GM18909 (cell line): ENCODE results near the gene SNRNP70.
"Not testable (repeated sequence)": the region's sequence is repeated elsewhere in the genome, so short reads cannot be mapped to it uniquely, and the experiment has no call there.

Source experiments
- ATAC-seq: cut with Tn5 transposase; IDR thresholded peaks from one replicate; pipeline ENCODE4 v1.9.1; 2021; ENCODE audit warnings: mild to moderate bottlenecking; ENCODE audit not compliant: unreplicated experiment, poor library complexity

The SNRNP70 gene, protein sequence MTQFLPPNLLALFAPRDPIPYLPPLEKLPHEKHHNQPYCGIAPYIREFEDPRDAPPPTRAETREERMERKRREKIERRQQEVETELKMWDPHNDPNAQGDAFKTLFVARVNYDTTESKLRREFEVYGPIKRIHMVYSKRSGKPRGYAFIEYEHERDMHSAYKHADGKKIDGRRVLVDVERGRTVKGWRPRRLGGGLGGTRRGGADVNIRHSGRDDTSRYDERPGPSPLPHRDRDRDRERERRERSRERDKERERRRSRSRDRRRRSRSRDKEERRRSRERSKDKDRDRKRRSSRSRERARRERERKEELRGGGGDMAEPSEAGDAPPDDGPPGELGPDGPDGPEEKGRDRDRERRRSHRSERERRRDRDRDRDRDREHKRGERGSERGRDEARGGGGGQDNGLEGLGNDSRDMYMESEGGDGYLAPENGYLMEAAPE

DNA sequence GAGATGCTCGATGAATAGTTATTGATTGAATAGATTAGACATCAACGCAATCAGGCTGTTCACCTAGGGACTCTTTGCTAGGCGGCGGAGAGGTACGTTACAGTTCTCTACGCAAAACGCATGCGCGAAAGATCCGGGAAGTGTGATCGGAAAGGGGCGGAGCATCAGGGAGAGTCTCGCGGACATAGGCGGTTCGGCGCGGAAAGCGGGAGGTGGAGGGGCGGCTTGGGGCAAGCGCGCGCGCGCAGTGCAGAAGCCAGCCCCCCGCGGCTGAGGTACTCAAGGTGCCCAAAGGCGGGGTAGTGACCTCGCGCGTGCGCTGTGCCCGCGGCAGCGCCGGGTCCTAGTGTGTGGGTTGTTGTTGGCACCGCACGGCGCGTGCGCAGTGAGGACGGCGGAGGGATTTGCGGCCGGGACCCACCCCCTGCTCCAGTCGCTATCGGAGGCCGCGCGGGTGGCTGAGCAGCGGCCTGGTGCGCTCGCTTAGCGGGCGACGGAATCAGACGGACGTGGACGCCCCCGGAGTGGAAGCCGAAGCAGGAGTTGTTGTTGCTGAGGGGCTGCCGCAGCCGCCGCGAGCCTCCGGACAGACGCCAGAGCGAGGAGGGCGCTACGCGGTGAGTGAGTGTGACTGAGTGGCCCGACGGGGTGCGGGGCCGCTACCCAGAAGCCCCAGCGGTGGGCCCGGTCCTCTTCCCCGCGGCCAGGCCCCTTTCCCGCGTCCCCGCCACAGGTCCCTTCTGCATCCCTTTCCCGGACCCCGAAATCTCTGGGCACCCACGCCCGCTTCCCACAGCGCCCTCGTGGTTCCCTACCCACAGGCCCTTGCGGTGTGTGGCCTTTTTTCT lies at the start of gene SNRNP70:
Gene SNRNP70 (plus strand): TSS at position 432 of the 848 bp plus-strand sequence. CDS start 964 bp downstream, outside the sequence.
- ATAC-seq, result peak; percentile 93

GRCh38 chr19:49036815-49037214 lies 48.4 kb upstream of the SNRNP70 start, which contains the start of gene CGB1:
TSS of gene CGB1 (minus strand) at chr19:49036895. CDS start at chr19:49036711, 184 bp downstream.
- ATAC-seq, result not testable (repeated sequence)

DNA sequence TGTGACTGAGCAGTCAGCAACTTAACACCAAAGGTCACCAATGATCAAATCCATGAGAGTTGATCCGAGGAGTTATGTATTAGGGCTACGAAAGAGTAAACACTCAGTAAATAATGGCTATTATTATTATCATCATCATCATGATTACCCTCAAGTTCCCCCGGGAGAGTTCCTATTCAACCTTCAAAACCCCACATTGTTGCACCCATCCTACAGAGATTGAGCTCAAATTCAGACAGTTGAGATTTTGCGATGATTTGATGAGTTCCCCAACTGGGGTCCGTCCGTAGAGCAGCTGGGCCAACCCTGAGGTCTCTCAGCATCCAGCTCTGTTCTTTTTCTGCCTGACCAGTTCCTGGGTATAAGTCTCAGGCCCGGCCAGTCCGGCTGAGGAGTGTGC lies 47.1 kb upstream of the SNRNP70 start:
- ATAC-seq, result not testable (repeated sequence)

DNA sequence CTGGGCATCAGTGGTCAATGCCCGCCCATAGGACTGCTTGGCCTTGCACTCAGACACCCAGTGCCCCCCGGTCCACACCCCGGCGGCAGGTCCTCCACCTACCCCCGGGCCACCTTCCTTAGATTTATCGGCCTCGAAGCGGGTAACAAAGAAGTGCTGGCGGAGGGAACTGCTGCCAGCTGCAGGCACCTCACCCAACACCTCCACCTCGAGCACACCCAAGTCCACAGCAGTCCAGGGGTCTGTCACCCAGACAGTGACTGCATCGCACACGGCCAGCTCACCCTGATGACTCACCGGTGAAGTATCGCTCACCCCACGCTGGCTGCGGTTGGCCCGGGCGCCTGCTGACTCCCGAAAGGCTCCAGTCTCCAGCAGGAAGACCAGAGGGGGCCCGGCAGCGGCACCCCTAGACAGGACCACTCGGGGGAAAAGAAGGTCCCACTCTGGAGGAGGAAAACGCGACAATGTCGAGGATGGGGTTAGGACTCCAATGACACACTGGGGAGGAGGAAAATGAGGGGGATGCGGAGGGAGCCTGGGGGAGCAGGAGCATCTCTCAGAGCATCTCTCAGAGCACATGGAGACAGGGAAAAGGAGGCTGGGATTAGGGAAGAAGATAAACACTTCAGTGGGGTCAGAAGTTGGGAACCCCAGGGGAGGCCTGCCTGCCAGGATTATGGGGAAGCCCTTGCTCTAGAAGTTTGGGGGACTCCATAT lies 46.5 kb upstream of the SNRNP70 start:
- ATAC-seq, result not testable (repeated sequence)

DNA sequence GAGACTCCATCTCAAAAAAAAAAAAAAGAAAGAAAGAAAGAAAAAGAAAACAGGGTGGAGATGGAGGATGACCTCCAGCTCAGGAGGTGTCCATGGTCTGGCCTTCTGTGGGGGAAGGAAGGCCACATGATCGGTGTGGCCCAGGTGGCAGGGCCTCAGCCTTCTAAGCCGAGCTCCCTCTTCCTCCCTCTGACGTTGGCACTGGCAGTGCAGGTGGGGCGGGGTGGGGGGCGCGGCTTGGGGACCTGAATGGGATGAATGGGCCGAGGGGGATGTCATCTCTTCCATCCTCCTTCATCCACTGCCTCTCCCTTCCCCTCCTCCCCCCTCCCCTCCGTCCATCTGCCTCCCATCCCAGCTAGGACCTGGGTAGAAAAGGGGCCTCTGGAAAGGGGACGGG lies 45.5 kb upstream of the SNRNP70 start:
- not testable (repeated sequence) for ATAC-seq

DNA sequence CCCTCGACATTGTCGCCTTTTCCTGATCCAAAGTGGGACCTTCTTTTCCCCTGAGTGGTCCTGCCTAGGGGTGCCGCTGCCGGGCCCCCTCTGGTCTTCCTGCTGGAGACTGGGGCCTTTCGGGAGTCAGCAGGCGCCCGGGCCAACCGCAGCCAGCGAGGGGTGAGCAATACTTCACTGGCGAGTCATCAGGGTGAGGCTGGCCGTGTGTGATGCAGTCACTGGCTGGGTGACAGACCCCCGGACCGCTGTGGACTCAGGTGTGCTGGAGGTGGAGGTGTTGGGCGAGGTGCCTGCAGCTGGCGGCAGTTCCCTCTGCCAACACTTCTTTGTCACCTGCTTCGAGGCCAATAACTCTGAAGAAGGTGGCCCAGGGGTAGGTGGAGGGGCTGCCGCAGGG lies 43.1 kb upstream of the SNRNP70 start:
- no peak for ATAC-seq

DNA sequence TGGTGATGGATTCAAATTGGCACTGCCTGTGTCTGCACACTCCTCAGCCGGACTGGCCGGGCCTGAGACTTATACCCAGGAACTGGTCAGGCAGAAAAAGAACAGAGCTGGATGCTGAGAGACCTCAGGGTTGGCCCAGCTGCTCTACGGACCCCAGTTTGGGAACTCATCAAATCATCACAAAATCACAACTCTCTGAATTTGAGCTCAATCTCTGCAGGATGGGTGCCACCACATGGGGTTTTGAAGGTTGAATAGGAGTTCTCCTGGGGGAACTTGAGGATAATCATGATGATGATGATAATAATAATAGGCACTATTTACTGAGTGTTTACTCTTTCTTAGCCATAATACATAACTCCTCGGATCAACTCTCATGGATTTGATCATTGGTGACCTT lies 42.6 kb upstream of the SNRNP70 start:
- not testable (repeated sequence) for ATAC-seq

DNA sequence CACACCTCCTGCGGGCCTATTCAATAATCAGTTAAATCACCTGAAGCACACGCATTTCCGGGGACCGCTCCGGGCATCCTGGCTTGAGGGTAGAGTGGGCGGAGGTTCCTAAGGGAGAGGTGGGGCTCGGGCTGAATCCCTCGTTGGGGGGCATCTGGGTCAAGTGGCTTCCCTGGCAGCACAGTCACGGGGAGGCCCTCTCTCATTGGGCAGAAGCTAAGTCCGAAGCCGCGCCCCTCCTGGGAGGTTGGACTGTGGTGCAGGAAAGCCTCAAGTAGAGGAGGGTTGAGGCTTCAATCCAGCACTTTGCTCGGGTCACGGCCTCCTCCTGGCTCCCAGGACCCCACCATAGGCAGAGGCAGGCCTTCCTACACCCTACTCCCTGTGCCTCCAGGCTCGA lies 41.7 kb upstream of the SNRNP70 start, which contains the start of gene CGB5:
Gene CGB5 (plus strand): TSS at position 301 of the 400 bp plus-strand sequence. CDS start 362 bp downstream, outside the sequence.
- ATAC-seq, result not testable (repeated sequence)

GRCh38 chr19:49049011-49049410 lies 36.2 kb upstream of the SNRNP70 start, which contains the start of gene CGB8:
TSS of gene CGB8 (minus strand) at chr19:49049111. CDS start at chr19:49048739, 372 bp downstream.
- ATAC-seq, result not testable (repeated sequence)

GRCh38 chr19:49049834-49050233 lies 35.4 kb upstream of the SNRNP70 start:
- ATAC-seq, result not testable (repeated sequence)

GRCh38 chr19:49050376-49051033 lies 34.7 kb upstream of the SNRNP70 start:
- ATAC-seq, result not testable (repeated sequence)

DNA sequence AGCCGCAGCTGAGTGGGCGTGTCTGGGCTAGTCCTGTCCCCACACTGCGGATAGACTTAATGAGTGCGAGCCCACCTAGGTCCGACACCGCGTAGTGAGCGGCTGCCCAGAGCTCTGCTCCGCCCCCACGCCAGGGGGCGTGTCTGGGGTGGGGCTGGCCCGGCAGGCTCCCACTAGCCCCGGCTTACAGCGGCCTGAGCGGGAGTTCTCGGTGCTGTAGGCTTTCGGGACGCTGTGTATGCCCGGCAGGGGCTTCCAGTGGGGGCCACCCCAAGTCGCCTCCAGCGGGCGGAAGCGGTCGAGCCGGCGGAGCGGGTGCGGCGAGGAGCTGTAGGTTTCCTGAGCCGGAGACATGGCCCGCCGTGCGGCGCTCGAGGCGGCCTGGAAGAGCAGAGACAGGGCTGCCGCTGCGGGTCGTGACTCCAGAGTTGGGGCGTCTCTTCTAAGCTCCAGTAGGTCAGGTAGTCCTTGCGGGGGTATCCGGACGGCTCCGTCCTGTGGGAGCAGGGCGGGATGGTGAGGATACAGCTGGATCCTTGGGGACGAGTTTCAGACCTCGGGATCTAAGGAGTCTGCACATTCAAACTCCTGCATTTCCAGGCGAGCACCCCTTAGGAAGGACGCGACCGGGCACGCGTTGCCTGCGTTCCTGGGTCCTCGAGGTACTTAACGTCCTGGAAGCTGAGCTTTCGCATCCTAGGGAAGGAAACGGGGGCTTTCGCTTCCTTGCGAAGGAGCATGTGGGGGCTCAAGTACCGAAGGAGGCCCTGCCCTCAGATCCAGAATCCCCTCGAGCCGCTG lies 28.9 kb upstream of the SNRNP70 start:
- no peak for ATAC-seq

DNA sequence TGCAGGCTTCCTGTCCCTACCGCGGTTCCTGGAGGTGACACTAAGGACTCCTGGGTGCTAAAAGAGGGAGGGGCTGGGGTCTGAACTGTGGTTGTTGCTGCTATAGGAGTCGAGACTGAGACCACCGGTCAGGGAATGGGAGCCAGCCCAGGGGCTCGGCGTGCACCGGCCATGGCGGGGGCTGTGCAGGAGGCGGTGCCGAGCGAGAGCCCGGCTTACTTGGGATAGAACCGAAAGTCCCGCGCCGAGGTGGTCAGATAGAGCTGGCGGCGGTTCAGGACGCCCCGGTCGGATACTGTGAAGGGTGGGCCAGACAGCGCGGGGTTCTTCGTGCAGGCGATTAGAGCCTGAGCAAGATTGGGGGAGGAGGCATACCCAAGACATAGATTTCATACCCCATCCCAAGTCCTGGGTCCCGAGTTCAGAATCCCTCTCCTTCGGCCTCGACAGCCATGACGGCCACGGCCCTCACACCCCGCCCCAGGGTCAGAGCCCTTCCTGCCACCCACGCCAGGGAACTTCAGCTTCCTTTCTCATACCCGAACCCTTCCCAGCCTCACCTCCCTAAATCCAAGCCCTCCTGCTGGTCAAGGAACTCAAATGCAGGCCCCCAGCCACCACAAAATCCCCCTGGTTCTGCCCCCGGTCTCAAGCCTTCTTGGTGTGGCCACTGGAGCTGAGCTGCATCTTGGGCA lies 28.2 kb upstream of the SNRNP70 start:
- not testable (repeated sequence) for ATAC-seq

GRCh38 chr19:49057636-49058234 lies 27.5 kb upstream of the SNRNP70 start, which contains the start of gene CGB7:
TSS of gene CGB7 (minus strand) at chr19:49057749. CDS start at chr19:49055375, 2,374 bp downstream.
- ATAC-seq, result no peak

DNA sequence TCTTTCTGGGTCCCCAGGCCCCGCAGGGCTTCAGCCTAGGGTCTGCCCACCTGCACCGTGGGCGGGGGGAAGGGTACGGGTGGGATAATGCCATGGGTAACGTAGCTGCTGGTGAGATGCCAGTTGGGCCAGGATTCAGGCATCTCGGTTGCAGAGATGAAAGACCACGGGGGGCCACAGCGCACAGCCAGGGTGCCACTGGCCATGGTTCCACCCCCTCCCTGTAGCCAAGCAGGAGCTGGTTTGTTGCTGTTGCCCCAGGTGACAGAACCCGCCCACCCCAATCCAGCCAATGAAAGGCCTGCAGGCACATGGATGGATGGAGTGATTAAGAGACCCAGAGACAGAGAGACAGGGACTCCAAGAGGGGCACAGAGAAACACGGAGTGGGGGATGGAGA lies 26.7 kb upstream of the SNRNP70 start:
- ATAC-seq, result no peak

GRCh38 chr19:49059053-49059452 lies 26.2 kb upstream of the SNRNP70 start:
- ATAC-seq, result no peak

DNA sequence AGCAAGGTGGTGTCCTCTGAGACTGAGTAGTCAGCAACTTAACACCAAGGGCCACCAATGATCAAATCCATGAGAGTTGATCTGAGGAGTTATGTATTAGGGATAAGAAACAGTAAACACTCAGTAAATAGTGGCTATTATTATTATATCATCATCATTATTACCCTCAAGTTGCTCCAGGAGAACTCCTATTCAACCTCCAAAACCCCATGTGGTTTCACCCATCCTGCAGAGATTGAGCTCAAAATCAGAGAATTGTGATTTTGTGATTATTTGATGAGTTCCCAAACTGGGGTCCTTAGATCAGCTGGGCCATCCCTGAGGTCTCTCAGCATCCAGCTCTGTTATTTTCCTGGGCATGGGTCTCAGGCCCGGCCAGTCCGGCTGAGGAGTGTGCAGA lies 24.3 kb upstream of the SNRNP70 start:
- ATAC-seq, result no peak

DNA sequence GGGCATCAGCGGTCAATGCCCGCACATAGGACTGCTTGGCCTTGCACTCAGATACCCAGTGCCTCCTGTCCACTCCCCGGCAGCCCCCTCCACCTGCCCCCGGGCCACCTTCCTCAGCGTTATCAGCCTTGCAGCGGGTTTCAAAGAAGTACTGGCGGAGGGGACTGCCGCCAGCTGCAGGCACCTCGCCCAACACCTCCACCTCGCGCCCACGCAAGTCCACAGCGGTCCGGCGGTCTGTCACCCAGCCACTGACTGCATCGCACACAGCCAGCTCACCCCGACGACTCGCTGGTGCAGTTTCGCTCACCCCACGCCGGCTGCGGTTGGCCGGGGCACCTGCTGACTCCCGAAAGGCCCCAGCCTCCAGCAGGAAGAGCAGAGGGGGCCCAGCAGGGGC lies 23.8 kb upstream of the SNRNP70 start:
- no peak for ATAC-seq
